ENCODE measurements around the gene MRLN.

DNA sequence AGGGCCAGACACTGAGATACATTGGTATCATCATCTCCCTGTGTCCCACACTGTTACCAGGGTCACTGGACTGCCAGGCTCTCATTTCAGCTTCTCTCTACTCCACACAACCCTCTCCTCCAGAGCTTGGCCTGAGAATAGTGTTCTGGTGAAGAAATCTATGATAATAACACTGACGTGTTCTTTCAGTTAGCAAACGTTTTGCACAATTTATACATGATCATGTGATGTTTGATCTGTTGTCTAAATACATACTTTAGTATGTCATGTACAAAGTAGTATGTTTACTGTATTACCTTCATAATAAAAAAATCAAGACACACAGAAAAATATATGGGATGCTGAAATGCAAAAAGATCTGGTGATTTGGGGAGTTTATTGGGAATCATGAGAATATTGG is 48.6 kb downstream of the MRLN start:
- TF ChIP-seq, protein P1, sequence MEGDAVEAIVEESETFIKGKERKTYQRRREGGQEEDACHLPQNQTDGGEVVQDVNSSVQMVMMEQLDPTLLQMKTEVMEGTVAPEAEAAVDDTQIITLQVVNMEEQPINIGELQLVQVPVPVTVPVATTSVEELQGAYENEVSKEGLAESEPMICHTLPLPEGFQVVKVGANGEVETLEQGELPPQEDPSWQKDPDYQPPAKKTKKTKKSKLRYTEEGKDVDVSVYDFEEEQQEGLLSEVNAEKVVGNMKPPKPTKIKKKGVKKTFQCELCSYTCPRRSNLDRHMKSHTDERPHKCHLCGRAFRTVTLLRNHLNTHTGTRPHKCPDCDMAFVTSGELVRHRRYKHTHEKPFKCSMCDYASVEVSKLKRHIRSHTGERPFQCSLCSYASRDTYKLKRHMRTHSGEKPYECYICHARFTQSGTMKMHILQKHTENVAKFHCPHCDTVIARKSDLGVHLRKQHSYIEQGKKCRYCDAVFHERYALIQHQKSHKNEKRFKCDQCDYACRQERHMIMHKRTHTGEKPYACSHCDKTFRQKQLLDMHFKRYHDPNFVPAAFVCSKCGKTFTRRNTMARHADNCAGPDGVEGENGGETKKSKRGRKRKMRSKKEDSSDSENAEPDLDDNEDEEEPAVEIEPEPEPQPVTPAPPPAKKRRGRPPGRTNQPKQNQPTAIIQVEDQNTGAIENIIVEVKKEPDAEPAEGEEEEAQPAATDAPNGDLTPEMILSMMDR (optimal IDR thresholded peaks at IDR 0.05 in 1 of 3, IDR thresholded peaks at IDR 0.05 in 1 of 3, conservative IDR thresholded peaks at IDR 0.05 in 1 of 3; ENCODE audit: extremely low read depth in 1 of 3, insufficient read depth in 2 of 3, low read length in 3 of 3) = no peak
- TF ChIP-seq EZH2 (IDR thresholded peaks at IDR 0.05; ENCODE audit: low read length) = no peak
